ENCODE data around the gene GRIFIN.

DNA sequence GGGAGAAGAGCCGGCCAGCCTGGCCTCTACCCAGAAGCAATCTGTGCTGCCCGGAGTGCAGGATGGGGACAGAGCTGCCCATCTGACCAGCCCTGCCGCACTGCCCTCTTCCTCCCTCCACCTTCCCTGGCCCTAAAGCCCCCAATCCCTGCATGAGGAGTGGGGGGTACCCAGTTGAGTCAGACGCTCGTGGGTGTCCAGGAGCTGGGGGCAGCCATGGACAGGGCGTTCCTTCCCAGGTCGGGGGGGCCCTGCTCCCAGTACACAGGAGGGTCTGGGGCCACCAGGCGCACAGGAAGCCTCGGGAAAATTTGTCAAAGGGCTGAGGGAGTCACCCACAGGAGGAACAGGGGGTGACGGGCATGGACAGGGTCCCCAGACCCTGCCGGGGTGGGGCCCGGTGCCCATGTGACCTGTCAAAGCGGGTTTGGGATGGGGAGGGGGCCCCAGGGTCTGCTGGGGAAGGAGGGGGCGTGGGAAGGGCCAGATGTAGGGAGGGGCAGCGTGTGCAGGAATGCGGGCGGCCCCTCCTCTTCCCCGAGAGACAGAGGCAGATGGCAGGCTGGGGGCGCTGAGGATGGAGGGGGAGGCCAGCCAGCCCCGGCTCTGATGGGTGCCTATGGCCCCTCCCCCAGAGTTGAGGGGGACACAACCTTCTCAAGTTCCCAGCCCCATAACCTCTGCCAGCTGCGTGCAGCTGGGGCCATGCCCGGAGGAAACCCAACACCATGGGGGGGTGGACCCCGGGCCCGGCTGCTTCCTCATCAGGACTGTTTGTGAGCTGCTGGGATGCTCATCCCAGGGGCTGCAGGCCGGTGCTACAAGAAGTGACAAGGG, 21.5 kb upstream of the GRIFIN start:
- TF ChIP-seq, protein P1, sequence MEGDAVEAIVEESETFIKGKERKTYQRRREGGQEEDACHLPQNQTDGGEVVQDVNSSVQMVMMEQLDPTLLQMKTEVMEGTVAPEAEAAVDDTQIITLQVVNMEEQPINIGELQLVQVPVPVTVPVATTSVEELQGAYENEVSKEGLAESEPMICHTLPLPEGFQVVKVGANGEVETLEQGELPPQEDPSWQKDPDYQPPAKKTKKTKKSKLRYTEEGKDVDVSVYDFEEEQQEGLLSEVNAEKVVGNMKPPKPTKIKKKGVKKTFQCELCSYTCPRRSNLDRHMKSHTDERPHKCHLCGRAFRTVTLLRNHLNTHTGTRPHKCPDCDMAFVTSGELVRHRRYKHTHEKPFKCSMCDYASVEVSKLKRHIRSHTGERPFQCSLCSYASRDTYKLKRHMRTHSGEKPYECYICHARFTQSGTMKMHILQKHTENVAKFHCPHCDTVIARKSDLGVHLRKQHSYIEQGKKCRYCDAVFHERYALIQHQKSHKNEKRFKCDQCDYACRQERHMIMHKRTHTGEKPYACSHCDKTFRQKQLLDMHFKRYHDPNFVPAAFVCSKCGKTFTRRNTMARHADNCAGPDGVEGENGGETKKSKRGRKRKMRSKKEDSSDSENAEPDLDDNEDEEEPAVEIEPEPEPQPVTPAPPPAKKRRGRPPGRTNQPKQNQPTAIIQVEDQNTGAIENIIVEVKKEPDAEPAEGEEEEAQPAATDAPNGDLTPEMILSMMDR (IDR thresholded peaks at IDR 0.05): no peak
- no peak for TF ChIP-seq POLR2A (IDR thresholded peaks at IDR 0.05)
